ENCODE data around the gene C3orf22. TPM values are rescaled to one million over a fixed set of nuclear protein-coding genes. Genes with fewer than 3 reads are reported as not detected.

The C3orf22 gene
- total and polyA plus RNA-seq, 9 donors, result 0.04 to 0.40 (median 0.21) TPM; not detected in 5

DNA sequence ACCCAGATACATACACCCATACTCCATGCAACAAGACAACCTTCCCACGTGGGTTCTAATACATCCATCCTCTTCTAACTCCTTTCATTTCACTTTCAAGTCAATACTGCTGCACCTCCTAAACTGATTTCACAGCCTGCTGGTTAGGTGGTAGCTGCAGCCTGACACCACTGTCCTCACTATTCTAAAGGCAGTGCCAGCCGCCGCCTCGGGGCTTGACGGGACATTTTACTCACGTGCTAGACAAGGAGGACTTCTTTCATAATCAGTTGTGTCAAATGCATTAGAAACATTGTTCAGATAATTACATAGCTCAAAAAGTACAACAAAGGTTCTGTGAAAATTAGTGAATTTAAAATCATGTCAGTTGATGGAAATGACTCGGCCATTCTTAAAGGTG lies 47.4 kb downstream of the C3orf22 start:
- no peaks in the 10 kb centered on the region for H3K27me3 ChIP-seq
- no peak overlapping the region for H3K27ac ChIP-seq
- H3K4me3 ChIP-seq, result no peak overlapping the region
- peak in 1 of 5 donors; percentile 6 for DNase-seq
- 70 to 75% (median 71%) methylated on average over 7 of the region's 7 CpGs for whole genome bisulfite sequencing, 3 donors
- H3K36me3 ChIP-seq, result no peaks in the 10 kb centered on the region
- H3K4me1 ChIP-seq (ENCODE audit: insufficient read depth), result no peaks in the 10 kb centered on the region
- H3K9me3 ChIP-seq, result no peaks in the 10 kb centered on the region
- intact Hi-C loops (cut with DNase I), result loop anchor here in 1 of 4 donors (10.0 kb wide), 1 partner anchor 944 kb away; no protein-coding TSS in a partner anchor
- TF ChIP-seq EP300 (IDR thresholded peaks at IDR 0.05), result no peak
- TF ChIP-seq, protein P1, sequence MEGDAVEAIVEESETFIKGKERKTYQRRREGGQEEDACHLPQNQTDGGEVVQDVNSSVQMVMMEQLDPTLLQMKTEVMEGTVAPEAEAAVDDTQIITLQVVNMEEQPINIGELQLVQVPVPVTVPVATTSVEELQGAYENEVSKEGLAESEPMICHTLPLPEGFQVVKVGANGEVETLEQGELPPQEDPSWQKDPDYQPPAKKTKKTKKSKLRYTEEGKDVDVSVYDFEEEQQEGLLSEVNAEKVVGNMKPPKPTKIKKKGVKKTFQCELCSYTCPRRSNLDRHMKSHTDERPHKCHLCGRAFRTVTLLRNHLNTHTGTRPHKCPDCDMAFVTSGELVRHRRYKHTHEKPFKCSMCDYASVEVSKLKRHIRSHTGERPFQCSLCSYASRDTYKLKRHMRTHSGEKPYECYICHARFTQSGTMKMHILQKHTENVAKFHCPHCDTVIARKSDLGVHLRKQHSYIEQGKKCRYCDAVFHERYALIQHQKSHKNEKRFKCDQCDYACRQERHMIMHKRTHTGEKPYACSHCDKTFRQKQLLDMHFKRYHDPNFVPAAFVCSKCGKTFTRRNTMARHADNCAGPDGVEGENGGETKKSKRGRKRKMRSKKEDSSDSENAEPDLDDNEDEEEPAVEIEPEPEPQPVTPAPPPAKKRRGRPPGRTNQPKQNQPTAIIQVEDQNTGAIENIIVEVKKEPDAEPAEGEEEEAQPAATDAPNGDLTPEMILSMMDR (IDR thresholded peaks at IDR 0.05), result no peak
- TF ChIP-seq POLR2A (IDR thresholded peaks at IDR 0.05), result no peak

DNA sequence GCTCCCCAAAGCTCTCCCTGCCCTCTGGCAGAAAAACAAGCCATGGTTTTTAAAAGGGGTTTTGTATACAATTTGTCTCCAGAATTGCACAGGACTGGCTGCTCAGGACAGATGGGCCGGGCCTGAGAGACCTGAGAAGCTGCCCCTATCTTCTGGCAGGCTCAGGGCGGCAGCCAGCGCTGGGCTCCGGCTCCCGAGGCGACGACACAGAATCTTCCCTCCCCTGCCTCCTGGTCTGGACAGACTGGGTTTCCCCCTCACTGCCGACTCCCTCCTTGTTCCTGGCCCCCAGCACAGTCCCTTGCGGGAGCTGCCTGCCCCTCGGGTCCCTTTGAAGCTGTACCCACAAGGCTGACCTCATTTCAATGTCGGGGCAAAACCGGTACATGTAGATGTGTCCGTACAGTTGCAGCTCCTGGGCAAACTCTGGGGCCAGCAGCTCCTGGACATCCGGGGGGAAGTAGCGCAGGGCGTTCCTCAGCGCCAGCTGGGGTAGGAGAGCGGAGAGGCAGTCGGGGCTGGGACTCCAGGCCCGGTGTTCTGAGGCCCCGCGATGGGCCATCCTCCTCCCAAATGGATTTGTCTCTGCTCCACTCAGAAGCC lies 48.3 kb downstream of the C3orf22 start:
- no peak overlapping the region for H3K27ac ChIP-seq
- TF ChIP-seq POLR2A (IDR thresholded peaks at IDR 0.05), result no peak
- peak in 1 of 5 donors; percentile 41 for DNase-seq
- no peaks in the 10 kb centered on the region for H3K27me3 ChIP-seq
- intact Hi-C loops (cut with DNase I), result loop anchor here in 1 of 4 donors (10.0 kb wide), 1 partner anchor 944 kb away; no protein-coding TSS in a partner anchor
- H3K9me3 ChIP-seq, result no peaks in the 10 kb centered on the region
- H3K4me3 ChIP-seq, result no peak overlapping the region
- H3K4me1 ChIP-seq (ENCODE audit: insufficient read depth), result no peaks in the 10 kb centered on the region
- WGBS, 3 donors, result 44 to 61% (median 48%) methylated on average over 22 of the region's 22 CpGs
- no peaks in the 10 kb centered on the region for H3K36me3 ChIP-seq

DNA sequence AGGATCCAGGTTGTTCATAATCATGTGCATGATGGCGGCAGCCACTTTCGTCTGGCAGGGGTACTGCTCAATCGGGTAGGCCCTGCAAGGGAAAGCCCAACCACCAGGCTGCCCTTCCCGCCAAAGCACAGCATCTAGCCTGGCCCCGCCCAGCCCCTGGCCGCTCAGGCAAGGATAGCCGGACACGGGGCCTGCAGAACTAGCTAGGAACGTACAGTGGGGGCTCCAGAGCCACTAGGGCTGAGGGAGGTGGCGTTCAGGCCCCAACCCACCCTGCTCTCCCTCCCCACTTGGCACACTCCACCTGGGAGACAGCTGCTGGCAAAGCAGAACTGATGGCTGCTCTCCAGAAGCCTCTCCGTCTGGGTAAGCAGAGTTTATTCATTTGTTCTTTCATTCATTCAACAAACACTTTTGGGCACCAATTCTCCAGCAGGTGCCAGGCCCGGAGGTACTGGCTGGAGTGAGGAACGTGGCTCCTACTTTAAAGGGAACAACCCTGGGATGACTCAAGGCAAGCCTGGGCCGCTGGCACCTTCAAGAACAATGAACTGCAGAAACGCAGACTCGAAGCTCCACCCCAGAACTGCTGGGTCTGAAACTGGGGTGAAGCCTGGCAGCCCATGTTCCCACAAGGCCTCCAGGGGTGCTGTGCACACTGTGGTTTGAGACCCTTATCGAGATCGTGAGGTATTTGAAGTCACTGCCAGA lies 49.0 kb downstream of the C3orf22 start:
- no peaks in the 10 kb centered on the region for H3K36me3 ChIP-seq
- H3K27me3 ChIP-seq, result no peaks in the 10 kb centered on the region
- no peak overlapping the region for H3K4me3 ChIP-seq
- H3K27ac ChIP-seq, result no peak overlapping the region
- 40 to 56% (median 40%) methylated on average over 18 of the region's 18 CpGs for WGBS, 3 donors
- H3K9me3 ChIP-seq, result no peaks in the 10 kb centered on the region
- H3K4me1 ChIP-seq (ENCODE audit: insufficient read depth), result no peaks in the 10 kb centered on the region
- DNase-seq, result peak in 1 of 5 donors; percentile 42
- intact Hi-C loops (cut with DNase I), result loop anchor here in 1 of 4 donors (10.0 kb wide), 1 partner anchor 945 kb away; no protein-coding TSS in a partner anchor
- no peak for TF ChIP-seq EP300 (IDR thresholded peaks at IDR 0.05)
- TF ChIP-seq, protein P1 (IDR thresholded peaks at IDR 0.05), result no peak
- TF ChIP-seq POLR2A (IDR thresholded peaks at IDR 0.05), result no peak

DNA sequence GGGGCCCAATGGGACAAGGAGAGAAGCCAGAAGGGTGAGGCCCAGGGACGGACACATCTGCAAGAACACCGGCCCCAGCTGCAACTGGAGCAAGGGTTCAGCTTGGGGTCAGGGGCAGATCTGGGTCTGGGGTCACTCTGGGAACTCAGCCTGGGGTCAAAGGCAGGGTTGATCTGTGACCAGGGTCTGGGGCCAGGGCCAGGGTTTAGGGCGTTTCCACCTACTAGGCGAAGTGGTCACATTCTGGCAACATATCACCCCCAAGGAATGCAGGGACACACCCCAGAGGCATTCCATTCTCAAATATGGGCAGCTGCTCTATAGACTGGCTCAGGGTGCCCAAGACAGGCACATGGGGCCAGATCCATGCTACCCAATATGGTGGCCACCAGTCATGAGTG lies 50.2 kb downstream of the C3orf22 start:
- no peak overlapping the region for H3K27ac ChIP-seq
- WGBS, 3 donors, result 81 to 90% (median 84%) methylated on average over 4 of the region's 4 CpGs
- DNase-seq, result no peak

More for the DNA sequence above, 50.2 kb downstream of the C3orf22 start:
- Histone ChIP-seq H3K27me3 (no peaks in the 10 kb centered on the region), H3K4me3 (no peak overlapping the region), H3K36me3 (no peaks in the 10 kb centered on the region), H3K4me1 (ENCODE audit: insufficient read depth) (no peaks in the 10 kb centered on the region), H3K9me3 (no peaks in the 10 kb centered on the region)
- TF ChIP-seq EP300 (IDR thresholded peaks at IDR 0.05) (no peak), POLR2A (IDR thresholded peaks at IDR 0.05) (no peak)
- TF ChIP-seq, protein P1 (IDR thresholded peaks at IDR 0.05), result no peak
- intact Hi-C loops (cut with DNase I), result no loop called here

All from ovary (tissue), 9 donors.